ENCODE measurements around the gene ONECUT3.

ONECUT3 gene

DNA sequence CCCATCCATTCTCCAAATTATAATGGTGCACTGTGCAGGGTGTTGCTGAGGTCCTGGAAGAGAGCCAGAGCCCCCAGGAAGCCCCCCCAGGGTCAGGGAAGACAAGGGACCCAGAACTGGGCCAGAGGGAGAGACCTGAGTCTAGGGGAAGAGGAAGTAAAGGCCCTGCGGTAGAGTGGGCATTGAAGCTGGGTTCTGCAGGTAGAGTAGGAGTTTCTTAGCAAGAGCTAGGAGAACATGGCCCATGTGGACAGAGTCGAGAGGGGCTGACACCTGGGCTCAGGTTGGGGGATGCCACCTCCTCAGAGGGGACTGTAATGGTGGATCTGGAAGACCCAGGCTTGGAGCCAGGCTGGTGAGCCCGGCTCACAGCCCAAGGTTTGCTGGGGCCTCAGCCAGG is 17.0 kb upstream of the ONECUT3 start:
- no peak for DNase-seq (ENCODE audit: insufficient read length, low spot score)
- FAIRE-seq, result no peak
- TF ChIP-seq POLR2AphosphoS5 (IDR thresholded peaks at IDR 0.05; ENCODE audit: low read depth, low read length), result no peak
- no peak for TF ChIP-seq PAX5 (IDR thresholded peaks at IDR 0.05; ENCODE audit: insufficient read depth, low read length, severe bottlenecking)
- TF ChIP-seq SPI1 (IDR thresholded peaks at IDR 0.05; ENCODE audit: low read depth, low read length), result no peak
- TF ChIP-seq TAF1 (IDR thresholded peaks at IDR 0.05; ENCODE audit: low read depth, low read length), result no peak
- no peak for TF ChIP-seq POU2F2 (IDR thresholded peaks at IDR 0.05; ENCODE audit: low read depth, low read length)
- TF ChIP-seq POLR2A (IDR thresholded peaks at IDR 0.05; ENCODE audit: low read depth, low read length), result no peak

DNA sequence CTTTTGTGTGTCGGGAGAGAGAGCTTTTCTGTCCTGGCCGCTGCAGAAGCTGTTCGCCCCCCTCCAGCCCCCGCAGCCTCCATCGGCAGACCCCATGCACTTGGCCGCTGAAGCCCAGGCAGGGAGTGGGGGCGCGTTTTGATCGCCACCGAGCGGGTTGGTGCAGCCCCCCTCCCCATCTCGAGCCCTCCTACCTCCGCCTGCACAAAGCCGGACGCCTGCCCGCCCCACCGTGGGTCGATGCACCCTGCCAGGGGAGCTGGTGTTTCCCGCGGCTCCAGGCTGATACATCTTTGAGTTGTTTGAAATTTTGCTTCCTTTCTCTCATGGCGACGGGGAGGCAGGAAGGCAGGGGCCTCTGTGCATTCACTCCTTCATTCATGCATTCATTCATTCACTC is 16.4 kb upstream of the ONECUT3 start:
- TF ChIP-seq POLR2AphosphoS5 (IDR thresholded peaks at IDR 0.05; ENCODE audit: low read depth, low read length), result no peak
- no peak for FAIRE-seq
- DNase-seq (ENCODE audit: insufficient read length, low spot score), result no peak

DNA sequence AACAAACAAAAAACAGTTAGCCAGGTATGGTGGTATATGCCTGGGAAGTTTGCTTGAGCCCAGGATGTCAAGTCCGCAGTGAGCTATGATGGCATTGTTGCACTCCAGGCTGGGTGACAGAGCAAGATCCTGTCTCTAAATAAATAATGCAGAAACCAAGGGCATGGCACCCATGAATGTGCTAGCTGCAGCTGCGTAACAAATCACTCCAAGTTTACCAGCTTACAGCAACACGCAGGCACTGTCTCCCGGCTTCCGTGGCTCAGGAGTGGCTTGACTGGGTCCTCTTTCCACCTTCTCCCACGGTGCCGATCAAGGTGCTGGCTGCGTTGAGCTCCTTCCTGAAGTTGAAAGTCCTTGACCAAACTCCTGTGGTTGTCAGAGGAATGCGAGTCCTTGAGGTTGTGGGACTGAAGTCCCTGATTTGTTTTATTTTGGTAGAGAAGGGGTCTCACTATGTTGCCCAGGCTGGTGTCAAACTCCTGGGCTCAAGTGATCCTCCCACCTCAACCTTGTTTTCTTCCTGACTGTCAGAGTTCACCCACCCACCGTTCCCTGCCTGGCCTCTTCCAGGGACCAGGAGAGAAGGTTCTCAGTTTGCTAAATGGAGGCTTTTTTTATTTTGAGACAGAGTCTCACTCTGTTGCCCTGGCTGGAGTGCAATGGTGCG is 13.2 kb upstream of the ONECUT3 start:
- FAIRE-seq, result no peak
- TF ChIP-seq POLR2AphosphoS5 (IDR thresholded peaks at IDR 0.05; ENCODE audit: low read depth, low read length) (no peak), SPI1 (IDR thresholded peaks at IDR 0.05; ENCODE audit: low read depth, low read length) (no peak), TAF1 (IDR thresholded peaks at IDR 0.05; ENCODE audit: low read depth, low read length) (no peak), PAX5 (IDR thresholded peaks at IDR 0.05; ENCODE audit: insufficient read depth, low read length, severe bottlenecking) (no peak), POU2F2 (IDR thresholded peaks at IDR 0.05; ENCODE audit: low read depth, low read length) (no peak), POLR2A (IDR thresholded peaks at IDR 0.05; ENCODE audit: low read depth, low read length) (no peak)
- no peak for DNase-seq (ENCODE audit: insufficient read length, low spot score)

DNA sequence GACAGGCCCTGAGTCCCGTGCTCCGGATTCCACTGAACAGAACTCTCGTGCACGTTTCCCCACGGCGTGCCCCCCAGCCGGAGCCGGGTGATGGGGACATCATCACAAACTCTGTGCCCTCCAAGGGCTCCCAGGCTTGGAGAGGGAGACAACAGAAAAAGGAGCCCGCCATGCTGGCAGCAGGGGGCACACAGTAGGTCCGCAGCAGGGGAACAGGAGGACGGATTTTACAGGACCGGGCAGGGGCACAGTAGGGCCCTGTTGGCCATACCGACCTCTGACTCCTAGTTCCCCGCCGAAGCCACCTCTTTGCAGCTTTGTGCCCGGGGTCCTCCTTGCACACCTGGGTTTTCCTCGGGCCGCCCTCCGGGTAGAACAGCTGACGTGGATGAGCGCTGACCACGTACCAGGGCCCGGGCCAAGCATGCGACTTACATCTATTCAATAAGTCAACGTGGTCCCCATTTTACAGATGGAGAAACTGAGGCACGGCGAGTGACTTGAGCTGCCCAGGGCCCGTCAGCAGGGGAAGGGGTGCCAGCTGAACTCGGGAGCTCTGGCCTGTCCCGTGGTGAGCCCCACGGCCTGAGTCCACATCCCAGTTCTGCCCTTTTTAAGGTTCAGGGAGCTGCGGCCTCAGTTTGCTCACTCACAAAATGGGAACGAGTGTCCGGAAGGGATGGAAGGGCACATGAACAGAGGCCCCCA is 10.2 kb upstream of the ONECUT3 start:
- FAIRE-seq (no peak), DNase-seq (ENCODE audit: insufficient read length, low spot score) (no peak)
- TF ChIP-seq PAX5 (IDR thresholded peaks at IDR 0.05; ENCODE audit: insufficient read depth, low read length, severe bottlenecking) (no peak), POLR2AphosphoS5 (IDR thresholded peaks at IDR 0.05; ENCODE audit: low read depth, low read length) (no peak), POLR2A (IDR thresholded peaks at IDR 0.05; ENCODE audit: low read depth, low read length) (no peak), SPI1 (IDR thresholded peaks at IDR 0.05; ENCODE audit: low read depth, low read length) (no peak), TAF1 (IDR thresholded peaks at IDR 0.05; ENCODE audit: low read depth, low read length) (no peak), POU2F2 (IDR thresholded peaks at IDR 0.05; ENCODE audit: low read depth, low read length) (no peak)

DNA sequence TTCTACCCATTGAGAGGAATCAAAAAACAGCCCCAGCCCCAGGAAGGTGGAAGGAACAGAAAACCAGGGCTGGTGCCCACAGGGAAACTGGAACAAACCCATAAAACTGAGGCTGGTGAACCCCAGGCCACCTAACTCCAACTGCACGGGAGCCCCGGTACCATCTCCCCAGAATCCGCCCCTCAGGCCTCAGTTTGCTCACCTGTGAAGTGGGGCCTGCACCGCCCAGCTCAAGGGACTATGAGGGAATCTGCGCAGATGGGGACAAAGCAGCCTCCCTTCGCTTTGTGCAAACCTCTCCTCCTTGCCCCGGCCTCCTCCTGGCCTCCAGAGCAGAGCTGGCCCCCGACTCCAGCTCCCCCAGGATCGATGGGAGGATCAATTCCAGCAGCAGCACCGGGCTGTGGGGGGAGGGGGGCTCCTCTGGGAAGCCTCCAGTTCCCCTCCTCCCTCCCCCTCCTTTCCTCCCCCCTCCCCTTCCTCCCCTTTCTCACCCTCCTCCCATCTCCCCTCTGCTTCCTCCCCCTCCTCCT is 9.1 kb upstream of the ONECUT3 start:
- TF ChIP-seq POU2F2 (IDR thresholded peaks at IDR 0.05; ENCODE audit: low read depth, low read length) (no peak), PAX5 (IDR thresholded peaks at IDR 0.05; ENCODE audit: insufficient read depth, low read length, severe bottlenecking) (no peak), POLR2AphosphoS5 (IDR thresholded peaks at IDR 0.05; ENCODE audit: low read depth, low read length) (no peak)
- DNase-seq (ENCODE audit: insufficient read length, low spot score), result no peak
- FAIRE-seq, result no peak

DNA sequence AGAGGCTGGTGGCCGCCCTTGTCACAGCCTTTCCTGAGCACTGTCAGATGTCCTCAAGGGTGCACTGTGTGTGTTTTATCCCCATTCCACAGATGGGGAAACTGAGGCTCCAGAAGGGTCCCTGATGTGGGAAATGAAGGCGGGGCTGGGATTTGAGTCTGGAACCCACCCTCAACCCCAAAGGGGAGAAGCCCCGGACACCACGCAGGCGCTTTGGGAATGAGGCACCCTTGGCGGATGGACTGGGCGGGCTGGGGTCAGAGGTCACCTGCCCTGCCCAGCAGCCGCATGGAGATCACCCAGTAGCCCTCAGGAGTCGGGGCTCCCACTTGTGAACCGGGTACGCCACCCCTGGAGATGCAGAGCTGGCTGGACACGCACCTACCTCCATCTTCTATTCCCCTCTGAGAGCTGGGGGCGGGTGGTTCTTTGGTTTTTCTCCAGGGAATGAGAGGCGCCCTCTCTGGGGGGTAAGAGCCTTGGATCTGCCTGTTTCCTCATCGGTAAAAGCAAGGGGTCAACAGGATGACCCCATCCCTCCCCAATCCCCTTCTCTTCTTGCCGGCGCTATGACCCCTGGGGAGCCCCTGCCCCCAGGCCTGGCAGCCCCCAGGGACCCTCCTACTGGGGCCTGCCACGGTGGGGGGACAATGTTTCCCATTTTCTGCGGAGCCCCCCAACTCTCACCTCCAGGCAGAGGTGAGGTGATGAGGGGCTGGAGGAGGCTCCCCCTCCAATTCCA is 8.3 kb upstream of the ONECUT3 start:
- TF ChIP-seq POU2F2 (IDR thresholded peaks at IDR 0.05; ENCODE audit: low read depth, low read length) (no peak), SPI1 (IDR thresholded peaks at IDR 0.05; ENCODE audit: low read depth, low read length) (no peak), TAF1 (IDR thresholded peaks at IDR 0.05; ENCODE audit: low read depth, low read length) (no peak), PAX5 (IDR thresholded peaks at IDR 0.05; ENCODE audit: insufficient read depth, low read length, severe bottlenecking) (no peak), POLR2A (IDR thresholded peaks at IDR 0.05; ENCODE audit: low read depth, low read length) (no peak), POLR2AphosphoS5 (IDR thresholded peaks at IDR 0.05; ENCODE audit: low read depth, low read length) (no peak)
- DNase-seq (ENCODE audit: insufficient read length, low spot score) (no peak), FAIRE-seq (no peak)

DNA sequence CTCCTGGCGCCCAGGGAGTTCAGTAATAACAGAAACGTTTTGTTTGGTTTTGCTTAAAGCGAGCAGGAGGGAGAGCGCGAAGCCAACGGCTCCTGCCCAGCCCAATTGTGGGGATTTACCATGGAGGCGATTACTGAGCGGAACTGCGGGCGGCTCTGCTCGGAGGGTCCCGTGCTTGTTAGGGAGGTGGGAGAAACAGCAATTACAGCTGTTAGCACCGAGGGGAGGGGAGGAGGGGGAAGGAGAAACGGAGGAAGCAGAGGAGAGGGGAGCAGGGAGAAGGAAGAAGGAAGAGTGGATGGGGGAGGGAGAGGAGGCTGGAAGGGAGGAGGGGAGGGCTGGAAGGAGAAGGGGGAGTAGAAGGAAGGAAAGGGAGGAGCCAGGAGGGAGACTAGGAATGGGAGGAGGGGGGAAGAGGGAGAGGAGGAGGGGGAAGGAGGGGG is 7.7 kb upstream of the ONECUT3 start:
- DNase-seq (ENCODE audit: insufficient read length, low spot score), result no peak
- TF ChIP-seq SPI1 (IDR thresholded peaks at IDR 0.05; ENCODE audit: low read depth, low read length) (no peak), TAF1 (IDR thresholded peaks at IDR 0.05; ENCODE audit: low read depth, low read length) (no peak), POLR2A (IDR thresholded peaks at IDR 0.05; ENCODE audit: low read depth, low read length) (no peak), POLR2AphosphoS5 (IDR thresholded peaks at IDR 0.05; ENCODE audit: low read depth, low read length) (no peak), POU2F2 (IDR thresholded peaks at IDR 0.05; ENCODE audit: low read depth, low read length) (no peak), PAX5 (IDR thresholded peaks at IDR 0.05; ENCODE audit: insufficient read depth, low read length, severe bottlenecking) (no peak)
- no peak for FAIRE-seq

DNA sequence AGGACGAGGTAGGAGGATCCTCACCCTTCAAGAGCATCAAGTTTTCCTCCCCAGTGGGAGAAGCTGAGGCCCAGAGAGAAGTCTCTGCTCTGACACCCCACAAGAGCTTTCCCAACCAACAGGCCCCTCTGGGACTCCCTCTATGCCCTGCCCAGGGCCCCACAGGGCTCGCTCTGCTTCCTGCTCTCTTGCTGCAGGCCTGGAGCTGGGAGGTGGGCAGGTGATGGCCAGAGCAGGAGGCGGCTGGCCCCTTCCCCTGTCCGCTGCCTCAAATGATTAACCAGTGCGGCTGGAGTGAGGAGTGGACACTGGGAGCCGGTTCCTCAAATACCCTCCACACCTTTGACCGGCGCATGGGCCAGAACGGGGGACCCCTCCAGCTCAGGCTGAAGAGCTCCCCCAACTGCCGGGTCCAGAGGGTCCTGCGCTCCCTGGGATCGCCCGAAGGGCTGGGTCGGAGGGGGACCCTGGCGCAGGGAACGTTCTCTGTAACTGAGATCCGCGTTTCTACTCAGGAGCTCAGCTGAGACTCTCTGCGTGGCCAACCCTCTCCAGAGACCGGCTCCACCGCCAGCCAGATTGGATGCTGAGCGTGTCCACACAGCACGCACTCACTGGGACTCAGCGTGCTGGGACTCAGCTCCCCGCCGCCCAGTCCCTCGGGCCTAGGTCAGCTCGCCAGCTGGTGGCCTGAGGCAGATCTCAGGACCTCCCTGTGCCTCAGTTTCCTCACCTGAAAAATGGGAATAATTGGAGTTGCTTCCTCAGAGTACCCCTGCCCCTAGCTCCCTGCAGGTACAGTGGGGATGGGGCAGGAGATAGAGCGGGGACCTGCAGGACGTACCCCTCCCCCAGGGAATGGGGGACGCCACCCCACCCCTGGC is 6.7 kb upstream of the ONECUT3 start:
- no peak for FAIRE-seq
- no peak for TF ChIP-seq PAX5 (IDR thresholded peaks at IDR 0.05; ENCODE audit: insufficient read depth, low read length, severe bottlenecking)
- no peak for TF ChIP-seq POLR2AphosphoS5 (IDR thresholded peaks at IDR 0.05; ENCODE audit: low read depth, low read length)
- TF ChIP-seq TAF1 (IDR thresholded peaks at IDR 0.05; ENCODE audit: low read depth, low read length), result no peak
- TF ChIP-seq POU2F2 (IDR thresholded peaks at IDR 0.05; ENCODE audit: low read depth, low read length), result no peak
- no peak for TF ChIP-seq SPI1 (IDR thresholded peaks at IDR 0.05; ENCODE audit: low read depth, low read length)
- no peak for TF ChIP-seq POLR2A (IDR thresholded peaks at IDR 0.05; ENCODE audit: low read depth, low read length)
- DNase-seq (ENCODE audit: insufficient read length, low spot score), result no peak
